AG04450 (cell line): ENCODE results near the gene ADAT3. TPM values are rescaled to one million over a fixed set of nuclear protein-coding genes. Genes with fewer than 3 reads are reported as not detected.
A peak's percentile ranks its signal among the peaks of the same experiment; 100 is the strongest.

Experiments used
- CTCF ChIA-PET: fragments of 300-600, 350-600 bp; formaldehyde crosslinking; extraction: SDS; loops from one replicate; lab custom pipeline; 2022; ENCODE audit warnings: antibody characterized with exemption, inconsistent platforms; lab: Charles Lee
- POLR2A ChIA-PET: fragments of 350-600 bp; formaldehyde crosslinking; extraction: SDS; loops from one replicate; lab custom pipeline; 2021; ENCODE audit warnings: antibody characterized with exemption, inconsistent platforms; lab: Yijun Ruan, JAX
- DNase-seq: peaks from one replicate; pipeline ENCODE4 v3.0.0-alpha.2; 2011; ENCODE audit warnings: low read depth, low spot score
- H3K27ac ChIP-seq: one replicate; pipeline ENCODE4 v1.5.1; 2012; ENCODE audit warnings: low read depth, low read length, control low read depth
- H3K27me3 ChIP-seq: one replicate; pipeline ENCODE4 v1.6.0; 2012; ENCODE audit warnings: low read length; ENCODE audit not compliant: control insufficient read depth, insufficient read depth
- H3K4me3 ChIP-seq: 2 replicates; pipeline ENCODE4 v1.5.1; 2011; ENCODE audit warnings: mild to moderate bottlenecking, low read depth, low read length, control low read depth
- H3K9me3 ChIP-seq: 2 replicates; pipeline ENCODE4 v1.5.1; 2012; ENCODE audit warnings: low read length; ENCODE audit not compliant: control insufficient read depth, insufficient read depth
- polyA plus RNA-seq: library from polyadenylated mRNA; depleted of rRNA; stranded (reverse); fragments of >200 nt; gene quantifications from 2 replicates; pipeline ENCODE4 v1.2.3, GENCODE V29; 2011
- TF ChIP-seq, protein P1 (sequence below): IDR thresholded peaks from 2 replicates; pipeline ENCODE4 v1.5.1; 2011; ENCODE audit warnings: low read depth, low read length, control low read depth, inconsistent platforms

Gene ADAT3
- polyA plus RNA-seq, 1 experiment, result 0.35 TPM

DNA sequence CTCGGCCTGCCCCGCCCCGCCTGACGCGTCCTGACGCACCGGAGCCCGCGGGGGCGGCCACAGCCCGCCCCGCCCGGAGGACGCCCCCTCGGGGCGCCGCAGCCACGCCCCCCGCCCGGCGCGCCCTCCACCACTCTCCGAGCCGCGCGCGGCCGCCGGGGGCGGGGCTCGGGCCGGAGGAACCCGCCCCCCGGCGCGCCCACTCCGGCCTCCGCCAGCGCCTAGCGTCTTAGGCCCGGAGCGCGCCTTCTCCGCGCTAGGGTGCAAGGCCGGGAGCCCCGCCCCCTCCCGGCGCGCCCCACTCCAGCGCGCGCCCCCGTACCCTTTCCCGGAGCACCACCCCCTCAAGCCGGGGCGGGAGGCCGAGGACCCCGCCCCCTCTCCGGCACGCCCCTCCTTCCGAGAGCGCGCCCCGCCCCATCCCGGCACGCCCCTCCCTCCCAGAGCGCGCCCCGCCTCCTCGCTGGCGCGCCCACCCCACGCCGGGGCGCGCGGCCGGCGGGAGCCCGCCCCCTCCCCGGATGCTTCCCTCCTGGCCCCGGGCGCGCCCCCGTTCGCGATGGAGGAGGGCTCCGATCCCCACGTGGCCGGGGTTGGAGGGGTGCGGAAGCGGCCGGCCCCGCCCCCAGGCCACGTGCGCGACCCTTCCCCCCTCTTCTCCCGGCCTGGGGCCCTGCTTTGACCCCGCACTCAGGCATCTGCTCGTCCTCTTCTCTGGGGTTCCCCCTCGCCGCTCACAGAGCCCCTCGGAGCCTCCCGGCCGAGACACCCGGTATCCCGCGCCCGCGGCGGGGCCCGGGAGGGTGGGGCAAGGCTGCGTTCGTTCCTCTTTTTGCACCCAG is 41.3 kb upstream of the ADAT3 start:
- no peaks in the 10 kb centered on the region for H3K9me3 ChIP-seq
- TF ChIP-seq, protein P1, sequence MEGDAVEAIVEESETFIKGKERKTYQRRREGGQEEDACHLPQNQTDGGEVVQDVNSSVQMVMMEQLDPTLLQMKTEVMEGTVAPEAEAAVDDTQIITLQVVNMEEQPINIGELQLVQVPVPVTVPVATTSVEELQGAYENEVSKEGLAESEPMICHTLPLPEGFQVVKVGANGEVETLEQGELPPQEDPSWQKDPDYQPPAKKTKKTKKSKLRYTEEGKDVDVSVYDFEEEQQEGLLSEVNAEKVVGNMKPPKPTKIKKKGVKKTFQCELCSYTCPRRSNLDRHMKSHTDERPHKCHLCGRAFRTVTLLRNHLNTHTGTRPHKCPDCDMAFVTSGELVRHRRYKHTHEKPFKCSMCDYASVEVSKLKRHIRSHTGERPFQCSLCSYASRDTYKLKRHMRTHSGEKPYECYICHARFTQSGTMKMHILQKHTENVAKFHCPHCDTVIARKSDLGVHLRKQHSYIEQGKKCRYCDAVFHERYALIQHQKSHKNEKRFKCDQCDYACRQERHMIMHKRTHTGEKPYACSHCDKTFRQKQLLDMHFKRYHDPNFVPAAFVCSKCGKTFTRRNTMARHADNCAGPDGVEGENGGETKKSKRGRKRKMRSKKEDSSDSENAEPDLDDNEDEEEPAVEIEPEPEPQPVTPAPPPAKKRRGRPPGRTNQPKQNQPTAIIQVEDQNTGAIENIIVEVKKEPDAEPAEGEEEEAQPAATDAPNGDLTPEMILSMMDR, result no peak
- peak; percentile 84 for DNase-seq
- CTCF ChIA-PET, result interaction anchor here (0.5 to 2.1 kb wide), 8 partner anchors 11 to 288 kb away, joined by 3 to 9 read pairs (median 4); partner anchors contain the start of gene ABHD17A
- peak overlapping the region; percentile 73 for H3K27ac ChIP-seq
- peak overlapping the region; percentile 73 for H3K4me3 ChIP-seq
- H3K27me3 ChIP-seq, result no peaks in the 10 kb centered on the region
- POLR2A ChIA-PET, result interaction anchor here (0.8 to 1.4 kb wide), 3 partner anchors 9 to 12 kb away, joined by 3 to 19 read pairs (median 4); no protein-coding TSS in a partner anchor

DNA sequence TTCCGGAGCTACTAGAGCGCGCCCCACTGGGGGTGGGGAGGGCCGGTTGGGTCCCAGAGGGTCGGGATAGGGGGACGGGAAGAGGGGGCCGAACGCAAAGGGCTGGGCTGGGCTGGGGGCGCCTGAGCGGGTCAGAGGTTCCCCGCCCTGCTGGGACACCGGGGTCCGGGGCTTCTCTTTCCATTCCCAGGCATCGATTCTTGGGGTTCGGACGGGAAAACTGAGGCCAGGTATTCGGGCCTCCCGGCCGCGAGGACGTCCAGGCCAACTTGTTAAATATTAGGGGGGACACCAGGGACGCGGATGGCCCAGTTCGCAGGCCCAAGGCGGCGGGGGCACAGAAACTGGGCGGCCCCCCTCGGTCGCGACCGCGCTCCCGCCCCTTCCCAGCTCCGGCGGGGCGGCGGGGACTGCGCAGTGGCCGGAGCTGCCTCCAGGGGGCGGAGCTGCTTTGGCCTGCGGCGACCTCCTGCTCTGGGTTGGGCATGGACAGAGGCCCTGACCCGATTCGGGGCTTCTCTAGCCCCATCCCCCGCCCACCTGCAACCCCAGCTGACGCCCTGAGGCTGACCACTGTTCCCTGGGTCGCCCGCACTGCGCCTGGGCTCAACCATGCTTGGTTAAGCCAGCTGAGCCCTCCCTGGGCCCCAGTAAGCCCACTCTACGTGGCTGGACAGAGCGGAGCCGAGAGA is 40.6 kb upstream of the ADAT3 start:
- Histone ChIP-seq H3K4me3 (peak overlapping the region; percentile 73), H3K9me3 (no peaks in the 10 kb centered on the region), H3K27ac (peak overlapping the region; percentile 73), H3K27me3 (no peaks in the 10 kb centered on the region)
- POLR2A ChIA-PET, result interaction anchor here (0.6 to 1.4 kb wide), 4 partner anchors 10 to 596 kb away, joined by 3 to 19 read pairs (median 4); partner anchors contain the start of gene CIRBP
- no peak for DNase-seq
- CTCF ChIA-PET, result interaction anchor here (0.5 to 2.1 kb wide), 8 partner anchors 10 to 287 kb away, joined by 3 to 9 read pairs (median 4); partner anchors contain the start of gene ABHD17A
- TF ChIP-seq, protein P1, result peak; percentile 63

DNA sequence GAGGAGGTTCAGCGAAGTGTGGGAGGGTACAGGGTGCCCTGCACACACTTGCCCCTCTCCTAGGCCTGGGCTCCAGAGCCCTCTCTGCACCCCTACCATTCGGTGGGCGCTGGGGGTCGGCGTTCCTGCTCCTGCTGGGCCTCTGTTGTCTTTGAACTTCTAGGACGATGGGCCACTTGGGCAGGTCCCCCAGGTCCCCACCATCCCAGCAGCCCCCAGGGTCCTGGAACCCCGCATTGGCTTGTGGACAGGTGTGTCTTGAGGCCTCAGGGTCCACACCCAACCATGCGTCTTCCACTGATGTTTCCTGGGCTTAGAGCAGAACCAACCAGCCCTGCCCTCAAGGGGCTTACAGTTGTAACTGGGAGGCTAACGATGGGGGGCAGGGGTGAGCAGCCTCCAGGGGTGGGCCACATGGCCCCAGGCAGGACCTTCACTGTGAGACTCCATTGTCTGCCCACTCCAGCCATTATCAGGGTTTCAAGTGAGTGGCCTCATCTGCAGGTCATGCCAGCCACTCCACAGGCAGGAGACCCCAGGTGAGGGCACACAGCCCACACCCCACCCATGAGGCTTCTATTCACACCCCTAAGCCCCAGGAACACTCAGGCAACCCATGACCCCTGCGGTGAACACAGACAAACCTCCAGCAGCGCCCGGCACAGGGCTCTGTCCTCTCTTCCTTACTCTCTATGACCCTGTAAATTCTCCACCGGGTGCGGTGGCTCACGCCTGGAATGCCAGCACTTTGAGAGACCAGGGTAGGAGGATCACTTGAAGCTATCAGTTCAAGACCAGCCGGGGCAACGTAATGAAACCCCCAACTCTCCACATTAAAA is 39.8 kb upstream of the ADAT3 start:
- peak overlapping the region; percentile 73 for H3K4me3 ChIP-seq
- H3K27ac ChIP-seq, result peak overlapping the region; percentile 47
- CTCF ChIA-PET, result interaction anchor here (1.0 to 2.1 kb wide), 4 partner anchors 9 to 32 kb away, joined by 3 to 9 read pairs (median 4); no protein-coding TSS in a partner anchor
- POLR2A ChIA-PET, result interaction anchor here (0.6 to 1.4 kb wide), 3 partner anchors 10 to 597 kb away, joined by 3 to 19 read pairs (median 4); partner anchors contain the start of gene CIRBP
- no peaks in the 10 kb centered on the region for H3K9me3 ChIP-seq
- TF ChIP-seq, protein P1, result no peak
- no peaks in the 10 kb centered on the region for H3K27me3 ChIP-seq
- DNase-seq, result no peak

DNA sequence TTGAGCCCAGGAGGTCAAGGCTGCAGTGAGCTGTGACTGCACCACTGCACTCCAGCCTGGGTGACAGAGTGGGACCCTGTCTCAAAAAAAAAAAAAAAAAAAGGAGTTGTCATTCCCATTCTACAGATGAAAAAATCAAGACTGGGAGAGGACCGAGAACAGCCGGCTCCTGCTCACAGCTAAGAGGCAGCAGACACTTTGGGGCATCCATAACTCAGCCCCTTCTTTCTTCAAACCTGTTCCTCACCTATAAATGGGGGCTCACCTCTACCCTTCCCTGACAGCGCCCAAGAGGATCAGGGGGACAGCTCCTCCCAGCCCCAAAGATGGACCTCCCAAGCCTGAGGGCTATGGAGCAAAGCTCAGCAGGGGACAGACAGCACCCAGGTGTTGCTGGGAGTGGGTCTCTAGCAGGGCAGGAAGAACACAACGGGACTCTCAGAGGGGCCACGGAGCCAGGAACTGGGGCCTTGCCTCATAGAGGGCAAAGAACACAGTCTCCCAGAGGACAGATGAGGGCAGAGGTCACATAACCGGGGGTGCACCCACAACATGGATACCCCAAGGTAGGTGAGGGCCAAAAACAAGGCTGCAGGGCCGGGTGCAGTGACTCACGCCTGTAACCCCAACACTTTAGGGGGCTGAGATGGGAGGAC is 38.4 kb upstream of the ADAT3 start:
- H3K27ac ChIP-seq, result no peak overlapping the region
- H3K27me3 ChIP-seq, result no peaks in the 10 kb centered on the region
- no peak overlapping the region for H3K4me3 ChIP-seq
- POLR2A ChIA-PET, result no interaction called here
- no peak for DNase-seq
- CTCF ChIA-PET, result no interaction called here
- no peaks in the 10 kb centered on the region for H3K9me3 ChIP-seq
- TF ChIP-seq, protein P1, result no peak
